SJCRH30 (cell line): ENCODE data around the gene SIX2. TPM values are rescaled to one million over a fixed set of nuclear protein-coding genes. Genes with fewer than 3 reads are reported as not detected.

ENCODE experiments used
- DNase-seq, 2 experiments: peaks; one replicate each; pipeline ENCODE4 v3.0.0-alpha.2; 2015 to 2020
- H3K27ac ChIP-seq: fragments of 250-450 bp; sonication (Bioruptor Pico); 2 replicates; pipeline ENCODE4 v1.5.1; 2020; ENCODE audit warnings: mild to moderate bottlenecking, moderate library complexity
- H3K27me3 ChIP-seq: fragments of 250-450 bp; sonication (Bioruptor Pico); 2 replicates; pipeline ENCODE4 v1.5.1; 2020; ENCODE audit warnings: mild to moderate bottlenecking, moderate library complexity
- H3K36me3 ChIP-seq: fragments of 250-450 bp; sonication (Bioruptor Pico); 2 replicates; pipeline ENCODE4 v1.5.1; 2020; ENCODE audit warnings: mild to moderate bottlenecking, moderate library complexity
- H3K4me1 ChIP-seq: fragments of 250-450 bp; sonication (Bioruptor Pico); 2 replicates; pipeline ENCODE4 v1.5.1; 2020; ENCODE audit warnings: mild to moderate bottlenecking, moderate library complexity
- H3K4me3 ChIP-seq: fragments of 250-450 bp; sonication (Bioruptor Pico); 2 replicates; pipeline ENCODE4 v1.5.1; 2020; ENCODE audit warnings: mild to moderate bottlenecking, moderate library complexity
- H3K9me3 ChIP-seq: fragments of 250-450 bp; sonication (Bioruptor Pico); replicated peaks from 2 replicates; pipeline ENCODE4 v1.5.1; 2020; ENCODE audit warnings: mild to moderate bottlenecking, moderate library complexity
- total RNA-seq: library from RNA; depleted of rRNA; stranded (reverse); fragments of >200 nt; shearing (Covaris generic); gene quantifications from 2 replicates; pipeline ENCODE4 v1.2.3, GENCODE V29; 2014

SIX2 gene
- total RNA-seq, 1 experiment from 2014 or later, result 51.9 TPM

DNA sequence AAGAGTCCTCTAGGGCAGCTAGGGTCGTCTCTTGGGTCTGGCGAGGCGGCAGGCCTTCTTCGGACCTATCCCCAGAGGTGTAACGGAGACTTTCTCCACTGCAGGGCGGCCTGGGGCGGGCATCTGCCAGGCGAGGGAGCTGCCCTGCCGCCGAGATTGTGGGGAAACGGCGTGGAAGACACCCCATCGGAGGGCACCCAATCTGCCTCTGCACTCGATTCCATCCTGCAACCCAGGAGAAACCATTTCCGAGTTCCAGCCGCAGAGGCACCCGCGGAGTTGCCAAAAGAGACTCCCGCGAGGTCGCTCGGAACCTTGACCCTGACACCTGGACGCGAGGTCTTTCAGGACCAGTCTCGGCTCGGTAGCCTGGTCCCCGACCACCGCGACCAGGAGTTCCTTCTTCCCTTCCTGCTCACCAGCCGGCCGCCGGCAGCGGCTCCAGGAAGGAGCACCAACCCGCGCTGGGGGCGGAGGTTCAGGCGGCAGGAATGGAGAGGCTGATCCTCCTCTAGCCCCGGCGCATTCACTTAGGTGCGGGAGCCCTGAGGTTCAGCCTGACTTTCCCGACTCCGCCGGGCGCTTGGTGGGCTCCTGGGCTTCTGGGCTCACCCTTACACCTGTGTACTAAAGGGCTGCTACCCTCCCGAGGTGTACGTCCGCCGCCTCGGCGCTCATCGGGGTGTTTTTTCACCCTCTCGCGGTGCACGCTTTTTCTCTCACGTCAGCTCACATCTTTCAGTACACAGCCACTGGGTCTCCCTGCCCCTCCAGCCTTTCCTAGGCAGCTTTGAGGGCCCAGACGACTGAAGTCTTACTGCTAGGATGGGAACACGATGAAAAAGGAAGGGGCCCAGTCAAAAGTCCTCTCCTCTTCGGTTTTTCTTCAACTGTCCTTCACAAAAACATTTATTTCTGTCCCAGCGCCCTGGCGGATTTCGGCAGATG, 8.1 kb downstream of the SIX2 start:
- H3K27ac ChIP-seq, result no peak overlapping the region
- H3K36me3 ChIP-seq, result peaks cover 36% of the 10 kb centered on the region
- H3K4me3 ChIP-seq, result no peak overlapping the region
- no peaks in the 10 kb centered on the region; the same call in 1 of the 2 replicates for H3K9me3 ChIP-seq
- no peaks in the 10 kb centered on the region for H3K27me3 ChIP-seq
- DNase-seq, result no peak
- no peaks in the 10 kb centered on the region for H3K4me1 ChIP-seq

GRCh38 chr2:45000341-45000901, 8.8 kb downstream of the SIX2 start:
- no peak overlapping the region for H3K27ac ChIP-seq
- no peak overlapping the region for H3K4me3 ChIP-seq
- H3K4me1 ChIP-seq, result no peaks in the 10 kb centered on the region
- DNase-seq, result no peak
- H3K36me3 ChIP-seq, result peaks cover 28% of the 10 kb centered on the region
- no peaks in the 10 kb centered on the region for H3K27me3 ChIP-seq
- no peaks in the 10 kb centered on the region; the same call in 1 of the 2 replicates for H3K9me3 ChIP-seq

DNA sequence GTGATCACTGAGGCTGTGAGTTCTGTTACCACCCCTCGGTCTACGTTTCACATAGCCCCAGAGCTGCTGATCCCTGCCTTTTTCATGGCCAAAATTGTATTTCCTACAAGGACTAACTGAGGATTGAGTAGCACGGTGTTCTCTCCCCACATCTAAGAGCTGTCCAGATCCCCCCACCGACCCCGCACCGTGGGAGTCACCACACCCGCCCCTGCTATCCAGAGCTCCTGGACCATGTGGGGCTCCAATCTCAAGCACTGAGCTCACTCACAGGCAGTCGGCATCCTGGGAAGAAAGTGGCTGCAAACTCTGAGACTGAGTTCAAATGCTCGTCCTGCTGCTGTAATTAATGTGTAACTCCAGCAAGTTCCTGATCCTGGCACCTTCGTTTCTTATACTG, 9.7 kb downstream of the SIX2 start:
- no peak overlapping the region for H3K4me3 ChIP-seq
- peaks cover 19% of the 10 kb centered on the region for H3K36me3 ChIP-seq
- H3K27ac ChIP-seq, result no peak overlapping the region
- no peak for DNase-seq
- no peaks in the 10 kb centered on the region for H3K4me1 ChIP-seq
- no peaks in the 10 kb centered on the region for H3K27me3 ChIP-seq
- no peaks in the 10 kb centered on the region; the same call in 1 of the 2 replicates for H3K9me3 ChIP-seq

- H3K27me3 ChIP-seq, result no peaks in the 10 kb centered on the region
- no peaks in the 10 kb centered on the region for H3K4me1 ChIP-seq
- peaks cover 5% of the 10 kb centered on the region for H3K36me3 ChIP-seq
- no peak overlapping the region for H3K27ac ChIP-seq
- no peaks in the 10 kb centered on the region; the same call in 1 of the 2 replicates for H3K9me3 ChIP-seq
- no peak overlapping the region for H3K4me3 ChIP-seq
- no peak for DNase-seq
These were observed 11.3 kb downstream of the SIX2 start for GRCh38 chr2:44997963-44998362.

- peaks cover 9% of the 10 kb centered on the region for H3K9me3 ChIP-seq
- no peaks in the 10 kb centered on the region for H3K36me3 ChIP-seq
- no peak overlapping the region for H3K4me3 ChIP-seq
- no peak overlapping the region for H3K27ac ChIP-seq
- H3K27me3 ChIP-seq, result no peaks in the 10 kb centered on the region
- no peak for DNase-seq
- no peaks in the 10 kb centered on the region for H3K4me1 ChIP-seq
These were observed 12.9 kb downstream of the SIX2 start for GRCh38 chr2:44996356-44996755.

- H3K27ac ChIP-seq, result no peak overlapping the region
- peaks cover 9% of the 10 kb centered on the region for H3K9me3 ChIP-seq
- no peak for DNase-seq
- H3K36me3 ChIP-seq, result no peaks in the 10 kb centered on the region
- H3K4me1 ChIP-seq, result no peaks in the 10 kb centered on the region
- no peak overlapping the region for H3K4me3 ChIP-seq
- no peaks in the 10 kb centered on the region for H3K27me3 ChIP-seq
These were observed 14.9 kb downstream of the SIX2 start for GRCh38 chr2:44994377-44994776.

DNA sequence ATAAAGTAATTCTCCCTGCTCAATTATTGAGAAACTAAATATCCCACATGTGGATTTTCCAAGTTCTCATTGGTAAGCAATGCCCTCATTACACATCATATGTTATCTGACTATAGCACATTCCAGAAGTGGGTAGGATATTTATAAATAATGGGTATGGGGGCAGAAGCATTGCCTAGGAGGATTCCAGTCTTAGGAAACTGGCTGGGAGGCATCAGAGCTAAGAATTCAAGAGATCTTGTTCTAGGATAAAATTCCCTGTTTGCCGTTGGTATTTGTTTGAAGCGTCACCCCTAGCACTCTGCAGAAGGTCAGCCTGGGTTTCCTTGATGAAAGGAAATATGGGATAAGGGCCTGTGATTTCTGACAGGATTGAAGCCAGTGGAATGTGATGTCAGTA, 20.1 kb downstream of the SIX2 start:
- no peaks in the 10 kb centered on the region for H3K27me3 ChIP-seq

GRCh38 chr2:44983836-44984604, 25.2 kb downstream of the SIX2 start:
- no peaks in the 10 kb centered on the region for H3K27me3 ChIP-seq
- H3K4me3 ChIP-seq, result no peak overlapping the region
- DNase-seq, result no peak
- peaks cover 9% of the 10 kb centered on the region for H3K9me3 ChIP-seq
- H3K36me3 ChIP-seq, result no peaks in the 10 kb centered on the region
- no peak overlapping the region for H3K27ac ChIP-seq
- H3K4me1 ChIP-seq, result no peaks in the 10 kb centered on the region; the same call in 1 of the 2 replicates

More for the DNA sequence above, 20.1 kb downstream of the SIX2 start:
- H3K27ac ChIP-seq, result no peak overlapping the region
- H3K9me3 ChIP-seq, result peaks cover 18% of the 10 kb centered on the region
- DNase-seq, result no peak
- no peak overlapping the region for H3K4me3 ChIP-seq
- H3K36me3 ChIP-seq, result no peaks in the 10 kb centered on the region
- H3K4me1 ChIP-seq, result no peaks in the 10 kb centered on the region

GRCh38 chr2:44981714-44982108, 27.5 kb downstream of the SIX2 start:
- Histone ChIP-seq H3K4me1 (no peaks in the 10 kb centered on the region; the same call in 1 of the 2 replicates), H3K4me3 (no peak overlapping the region), H3K27ac (no peak overlapping the region), H3K9me3 (0 out of 2 replicates have a peak, but pooled peaks cover 3% of the 10 kb centered on the region), H3K36me3 (no peaks in the 10 kb centered on the region), H3K27me3 (no peaks in the 10 kb centered on the region)
- DNase-seq, result peak; percentile 81 to 94

GRCh38 chr2:44980751-44981713, 28.2 kb downstream of the SIX2 start:
- Histone ChIP-seq H3K4me3 (no peak overlapping the region), H3K27me3 (no peaks in the 10 kb centered on the region), H3K4me1 (no peaks in the 10 kb centered on the region; the same call in 1 of the 2 replicates), H3K36me3 (no peaks in the 10 kb centered on the region), H3K9me3 (0 out of 2 replicates have a peak, but pooled peaks cover 3% of the 10 kb centered on the region), H3K27ac (no peak overlapping the region)
- DNase-seq, result no peak

GRCh38 chr2:44979581-44979980, 29.7 kb downstream of the SIX2 start:
- Histone ChIP-seq H3K36me3 (no peaks in the 10 kb centered on the region), H3K9me3 (no peaks in the 10 kb centered on the region), H3K4me3 (no peak overlapping the region), H3K27me3 (no peaks in the 10 kb centered on the region), H3K27ac (no peak overlapping the region), H3K4me1 (no peaks in the 10 kb centered on the region; the same call in 1 of the 2 replicates)
- DNase-seq, result no peak

DNA sequence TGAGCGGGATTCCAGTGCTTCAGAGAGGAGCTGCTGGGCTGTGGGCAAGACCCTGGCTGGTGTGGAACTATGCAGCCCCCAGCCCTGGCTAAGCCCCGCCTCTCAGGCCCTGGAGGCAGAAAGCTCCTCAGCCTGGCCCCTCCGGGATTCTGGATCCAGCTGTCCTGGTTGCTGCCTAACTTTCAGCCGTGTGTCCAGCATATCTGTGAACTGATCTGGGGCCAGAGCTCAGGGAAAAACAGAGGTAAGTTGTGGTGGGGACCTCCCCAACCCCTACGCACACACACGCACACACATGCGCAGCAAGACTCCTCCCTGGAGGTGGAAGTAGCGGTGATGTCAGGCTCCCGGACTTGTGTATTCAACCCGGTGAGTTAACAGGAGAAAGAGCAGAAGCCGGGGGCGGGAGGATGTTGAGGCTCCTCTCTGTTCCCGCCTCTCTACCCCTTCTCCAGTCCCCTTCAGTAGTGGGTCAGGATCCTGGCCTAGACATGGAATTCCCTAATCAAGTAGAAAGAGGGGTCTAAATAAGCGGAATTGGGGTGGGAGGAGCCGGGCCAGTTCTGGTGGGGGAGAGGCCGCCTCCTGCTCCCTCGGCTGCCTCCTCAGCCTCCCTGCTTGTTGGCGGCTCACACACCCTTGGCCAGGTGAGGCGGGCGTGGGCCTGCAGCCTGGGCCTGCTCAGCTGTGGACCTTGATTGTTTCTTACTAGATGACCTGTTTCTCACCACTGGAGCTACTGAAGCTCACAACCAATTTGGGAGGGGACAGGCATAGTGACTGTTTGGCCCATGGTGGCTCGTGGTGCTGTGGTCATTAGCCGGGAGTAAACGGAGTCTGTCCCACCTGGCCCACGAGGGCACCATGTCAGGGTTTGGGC, 33.4 kb downstream of the SIX2 start:
- peak overlapping the region; percentile 55 for H3K4me3 ChIP-seq

DNA sequence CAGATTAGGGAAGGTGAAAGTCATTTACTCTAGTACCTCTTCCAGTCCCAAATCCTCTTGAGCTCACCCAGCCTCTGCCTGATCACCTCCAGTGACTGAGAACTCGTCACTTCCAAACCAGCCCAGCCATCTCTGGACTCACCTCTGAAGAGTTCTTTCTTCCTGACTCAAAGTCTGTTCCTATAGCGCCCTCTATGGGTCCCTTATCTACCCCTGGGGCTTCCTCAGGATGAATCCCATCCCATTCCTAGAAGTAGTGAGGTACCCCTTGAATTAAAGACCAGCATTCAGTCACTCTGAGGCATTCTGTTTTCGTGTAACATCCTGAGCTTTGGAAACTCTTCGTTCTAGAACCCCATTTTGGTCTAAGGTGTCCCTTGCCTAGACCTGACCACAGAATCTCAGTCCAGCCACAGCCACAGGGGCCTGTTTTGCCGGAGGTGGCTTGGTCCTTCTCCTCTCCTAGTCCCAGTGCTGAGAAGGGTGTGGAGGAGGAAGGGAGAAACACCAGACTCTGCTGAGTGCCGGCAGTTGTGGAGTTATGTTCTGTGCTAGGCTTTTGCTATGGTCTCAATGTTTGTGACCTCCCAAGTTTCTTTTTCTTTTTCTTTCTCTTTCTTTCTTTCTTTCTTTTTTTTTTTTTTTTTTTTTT, 35.1 kb downstream of the SIX2 start:
- Histone ChIP-seq H3K27me3 (no peaks in the 10 kb centered on the region), H3K4me1 (peaks cover 10% of the 10 kb centered on the region), H3K27ac (no peak overlapping the region), H3K4me3 (peak overlapping the region; percentile 54), H3K36me3 (no peaks in the 10 kb centered on the region), H3K9me3 (no peaks in the 10 kb centered on the region)
- DNase-seq, result peak; percentile 90 to 98

More for the DNA sequence above, 33.4 kb downstream of the SIX2 start:
- DNase-seq, result peak; percentile 87 to 89
- H3K27me3 ChIP-seq, result no peaks in the 10 kb centered on the region
- H3K4me1 ChIP-seq, result peaks cover 10% of the 10 kb centered on the region
- H3K36me3 ChIP-seq, result no peaks in the 10 kb centered on the region
- no peaks in the 10 kb centered on the region for H3K9me3 ChIP-seq
- peak overlapping the region; percentile 28 for H3K27ac ChIP-seq
